WERI-Rb-1 (cell line): ENCODE results near the gene NDUFA12.

Experiments used
- DNase-seq: peaks from one replicate; pipeline ENCODE4 v3.0.0-alpha.2; 2020
- H3K27ac ChIP-seq: fragments of 250-450 bp; sonication (Bioruptor Pico); 2 replicates; pipeline ENCODE4 v1.5.1; 2020; ENCODE audit warnings: mild to moderate bottlenecking, moderate library complexity
- H3K27me3 ChIP-seq: fragments of 250-450 bp; sonication (Bioruptor Pico); 2 replicates; pipeline ENCODE4 v1.5.1; 2021; ENCODE audit warnings: mild to moderate bottlenecking, low read depth, moderate library complexity; ENCODE audit not compliant: insufficient read depth, severe bottlenecking
- H3K36me3 ChIP-seq: fragments of 250-450 bp; sonication (Bioruptor Pico); 2 replicates; pipeline ENCODE4 v1.5.1; 2020; ENCODE audit warnings: mild to moderate bottlenecking, moderate library complexity
- H3K4me3 ChIP-seq: 2 replicates; pipeline ENCODE4 v1.5.1; 2011; ENCODE audit warnings: low read depth, mild to moderate bottlenecking, control low read depth, low read length
- H3K9me3 ChIP-seq: fragments of 250-450 bp; sonication (Bioruptor Pico); 2 replicates; pipeline ENCODE4 v1.5.1; 2021; ENCODE audit warnings: mild to moderate bottlenecking, moderate library complexity; ENCODE audit not compliant: severe bottlenecking
- TF ChIP-seq, protein P1 (sequence below): IDR thresholded peaks from 2 replicates; pipeline ENCODE4 v1.5.1; 2011; ENCODE audit warnings: low read depth, mild to moderate bottlenecking, control low read depth, inconsistent platforms, low read length

The NDUFA12 gene

GRCh38 chr12:94970560-94970959 lies 32.9 kb downstream of the NDUFA12 start:
- TF ChIP-seq, protein P1, sequence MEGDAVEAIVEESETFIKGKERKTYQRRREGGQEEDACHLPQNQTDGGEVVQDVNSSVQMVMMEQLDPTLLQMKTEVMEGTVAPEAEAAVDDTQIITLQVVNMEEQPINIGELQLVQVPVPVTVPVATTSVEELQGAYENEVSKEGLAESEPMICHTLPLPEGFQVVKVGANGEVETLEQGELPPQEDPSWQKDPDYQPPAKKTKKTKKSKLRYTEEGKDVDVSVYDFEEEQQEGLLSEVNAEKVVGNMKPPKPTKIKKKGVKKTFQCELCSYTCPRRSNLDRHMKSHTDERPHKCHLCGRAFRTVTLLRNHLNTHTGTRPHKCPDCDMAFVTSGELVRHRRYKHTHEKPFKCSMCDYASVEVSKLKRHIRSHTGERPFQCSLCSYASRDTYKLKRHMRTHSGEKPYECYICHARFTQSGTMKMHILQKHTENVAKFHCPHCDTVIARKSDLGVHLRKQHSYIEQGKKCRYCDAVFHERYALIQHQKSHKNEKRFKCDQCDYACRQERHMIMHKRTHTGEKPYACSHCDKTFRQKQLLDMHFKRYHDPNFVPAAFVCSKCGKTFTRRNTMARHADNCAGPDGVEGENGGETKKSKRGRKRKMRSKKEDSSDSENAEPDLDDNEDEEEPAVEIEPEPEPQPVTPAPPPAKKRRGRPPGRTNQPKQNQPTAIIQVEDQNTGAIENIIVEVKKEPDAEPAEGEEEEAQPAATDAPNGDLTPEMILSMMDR = no peak
- Histone ChIP-seq H3K9me3 (no peaks in the 10 kb centered on the region), H3K27me3 (no peaks in the 10 kb centered on the region), H3K36me3 (peaks cover 7% of the 10 kb centered on the region; the same call in 1 of the 2 replicates), H3K4me3 (no peak overlapping the region), H3K27ac (no peak overlapping the region)
- no peak for DNase-seq

- Histone ChIP-seq H3K27me3 (no peaks in the 10 kb centered on the region), H3K4me3 (no peak overlapping the region), H3K9me3 (no peaks in the 10 kb centered on the region), H3K27ac (no peak overlapping the region), H3K36me3 (peaks cover 7% of the 10 kb centered on the region; the same call in 1 of the 2 replicates)
- DNase-seq = no peak
- TF ChIP-seq, protein P1 = no peak
These were observed 34.1 kb downstream of the NDUFA12 start for GRCh38 chr12:94969424-94969823.

GRCh38 chr12:94965982-94966630 lies 37.4 kb downstream of the NDUFA12 start:
- Histone ChIP-seq H3K27me3 (no peaks in the 10 kb centered on the region), H3K9me3 (no peaks in the 10 kb centered on the region), H3K36me3 (peaks cover 4% of the 10 kb centered on the region; the same call in 1 of the 2 replicates), H3K27ac (no peak overlapping the region), H3K4me3 (no peak overlapping the region)
- DNase-seq = no peak
- TF ChIP-seq, protein P1 = no peak

GRCh38 chr12:94963649-94964048 lies 39.8 kb downstream of the NDUFA12 start:
- Histone ChIP-seq H3K27ac (no peak overlapping the region), H3K36me3 (no peaks in the 10 kb centered on the region), H3K27me3 (no peaks in the 10 kb centered on the region), H3K4me3 (no peak overlapping the region), H3K9me3 (no peaks in the 10 kb centered on the region)
- TF ChIP-seq, protein P1 = no peak
- DNase-seq = no peak

GRCh38 chr12:94962670-94963069 lies 40.8 kb downstream of the NDUFA12 start:
- no peak overlapping the region for H3K4me3 ChIP-seq
- no peak overlapping the region for H3K27ac ChIP-seq
- no peaks in the 10 kb centered on the region for H3K27me3 ChIP-seq
- no peaks in the 10 kb centered on the region for H3K9me3 ChIP-seq
- no peak for DNase-seq
- TF ChIP-seq, protein P1 = no peak
- no peaks in the 10 kb centered on the region for H3K36me3 ChIP-seq

- no peaks in the 10 kb centered on the region for H3K36me3 ChIP-seq
- H3K27me3 ChIP-seq = no peaks in the 10 kb centered on the region
- TF ChIP-seq, protein P1 = no peak
- H3K4me3 ChIP-seq = no peak overlapping the region
- DNase-seq = no peak
- no peak overlapping the region for H3K27ac ChIP-seq
- no peaks in the 10 kb centered on the region for H3K9me3 ChIP-seq
These were observed 41.6 kb downstream of the NDUFA12 start for GRCh38 chr12:94961911-94962310.
